ENCODE results near the gene GLIPR1.
"Not testable (repeated sequence)": the region's sequence is repeated elsewhere in the genome, so short reads cannot be mapped to it uniquely, and the experiment has no call there.

The GLIPR1 gene

DNA sequence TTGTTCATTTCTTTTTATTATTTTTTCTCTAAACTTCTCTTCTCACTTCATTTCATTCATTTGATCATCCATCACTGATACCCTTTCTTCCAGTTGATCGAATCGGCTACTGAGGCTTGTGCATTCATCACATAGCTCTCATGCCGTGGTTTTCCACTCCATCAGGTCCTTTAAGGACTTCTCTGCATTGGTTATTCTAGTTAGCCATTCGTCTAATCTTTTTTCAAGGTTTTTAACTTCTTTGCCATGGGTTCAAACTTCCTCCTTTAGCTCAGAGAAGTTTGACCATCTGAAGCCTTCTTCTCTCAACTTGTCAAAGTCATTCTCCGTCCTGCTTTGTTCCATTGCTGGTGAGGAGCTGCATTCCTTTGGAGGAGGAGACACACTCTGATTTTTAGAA lies 41.6 kb downstream of the GLIPR1 start:
- DNase-seq: not testable (repeated sequence)

DNA sequence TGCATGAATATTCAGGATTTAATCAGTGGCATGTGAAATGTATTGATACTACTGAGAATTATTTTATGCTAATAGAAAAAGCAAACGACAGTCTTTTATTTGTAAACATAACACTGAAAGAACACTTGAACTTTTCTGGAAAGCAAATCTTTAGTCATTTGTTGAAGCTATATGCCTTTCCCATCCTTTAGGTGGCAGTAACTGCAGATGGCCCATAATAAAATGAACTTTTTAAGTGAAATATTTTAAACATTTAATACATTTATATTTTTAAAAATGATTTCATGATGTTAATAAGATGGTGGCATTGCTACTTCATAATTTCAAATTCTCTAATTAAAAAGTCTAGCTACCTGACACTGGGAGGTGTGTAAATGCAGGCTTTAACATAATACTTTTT lies 44.7 kb downstream of the GLIPR1 start:
- DNase-seq: no peak

DNA sequence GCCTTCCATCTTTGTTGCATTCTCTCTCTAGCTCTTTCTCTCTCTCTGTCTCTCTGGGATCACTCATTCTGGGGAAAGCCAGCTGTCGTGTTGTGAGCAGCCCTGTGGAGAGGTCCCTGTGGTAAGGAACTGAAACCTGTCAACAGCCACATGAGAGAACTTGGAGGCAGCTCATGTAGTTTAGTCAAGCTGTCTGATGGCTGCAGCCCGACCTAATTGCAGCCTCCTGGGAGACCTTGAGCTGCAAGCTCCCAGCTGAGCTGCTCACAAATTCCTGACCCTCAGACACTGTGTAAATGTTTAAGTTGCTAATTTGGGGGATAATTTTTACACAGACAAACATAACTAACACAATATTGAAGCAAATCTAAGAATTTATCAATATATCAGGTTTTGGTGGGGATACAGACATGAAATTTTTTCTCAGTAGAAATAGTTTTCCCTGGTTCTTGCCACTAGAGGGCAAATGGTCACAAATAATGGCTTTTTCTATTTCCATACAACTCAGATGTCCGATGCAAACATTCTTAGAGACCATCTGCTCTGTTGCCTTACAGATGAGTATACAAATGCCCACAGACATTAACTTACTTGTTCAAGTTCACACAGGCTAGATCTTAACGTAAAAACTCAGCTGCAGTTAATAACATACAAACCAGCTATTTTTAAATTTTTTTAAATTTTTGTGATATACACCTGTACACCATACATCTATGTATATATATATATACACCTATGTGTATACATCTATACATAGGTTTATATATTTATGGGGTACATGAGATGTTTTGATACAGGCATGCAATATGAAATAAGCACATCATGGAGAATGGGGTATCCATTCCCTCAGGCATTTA lies 46.3 kb downstream of the GLIPR1 start:
- no peak for DNase-seq

DNA sequence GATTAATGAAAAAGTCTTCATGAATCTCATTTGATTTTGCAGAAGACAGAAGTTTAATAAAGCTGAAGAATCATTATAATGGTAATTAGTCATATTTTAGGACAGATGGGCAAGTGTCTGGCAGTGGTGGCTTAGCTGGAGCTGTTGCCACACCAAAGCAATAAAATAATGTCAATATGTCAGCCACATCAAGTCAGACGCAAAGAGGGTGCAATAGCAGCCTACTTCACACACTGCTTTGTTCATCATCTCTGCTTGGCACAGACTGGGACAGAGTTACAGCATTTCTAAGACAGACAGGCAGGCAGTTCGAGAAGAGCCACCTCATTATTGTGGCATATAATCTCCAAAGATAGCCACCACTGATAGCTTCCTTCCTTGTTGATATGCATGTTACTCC lies 47.7 kb downstream of the GLIPR1 start:
- DNase-seq: no peak

GRCh38 chr12:75528692-75529091 lies 48.1 kb downstream of the GLIPR1 start:
- no peak for DNase-seq

DNA sequence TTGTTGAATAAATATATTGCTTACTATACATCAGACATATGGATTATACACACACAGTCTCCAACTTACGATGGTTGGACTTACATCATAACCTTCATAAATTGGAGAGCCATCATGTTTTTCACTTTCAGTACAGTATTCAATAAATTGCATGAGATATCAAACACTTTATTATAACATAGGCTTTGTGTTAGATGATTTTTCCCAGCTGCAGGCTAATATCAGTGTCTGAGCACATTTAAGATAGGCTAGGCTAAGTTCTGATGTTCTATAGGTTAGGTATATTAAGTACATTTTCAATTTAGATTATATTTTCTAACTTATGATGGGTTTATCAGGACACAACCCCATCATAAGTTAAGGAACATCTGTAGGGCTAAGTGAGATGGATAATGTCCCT lies 48.8 kb downstream of the GLIPR1 start:
- no peak for DNase-seq

- no peak for DNase-seq
These were observed 49.3 kb downstream of the GLIPR1 start for GRCh38 chr12:75529826-75530225.

DNA sequence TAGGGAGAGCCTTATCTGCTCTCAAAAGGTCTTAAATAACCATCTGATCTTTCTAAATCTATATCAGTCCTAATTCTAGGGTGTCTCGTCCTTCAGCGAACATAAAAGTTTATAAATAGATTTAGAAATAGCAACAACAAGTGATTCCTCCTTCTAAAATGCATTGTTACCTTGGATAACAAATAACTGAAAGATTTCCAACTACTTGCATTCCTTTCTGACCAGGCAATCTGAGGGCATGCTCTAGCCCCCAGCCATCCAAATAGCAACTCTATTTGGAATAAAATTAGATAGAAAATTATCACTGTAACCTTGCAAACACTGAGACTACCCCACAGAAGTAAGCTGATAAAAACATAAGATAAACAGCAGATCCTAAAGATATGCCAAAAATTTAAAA lies 52.7 kb downstream of the GLIPR1 start:
- DNase-seq: no peak

GRCh38 chr12:75539889-75540288 lies 59.3 kb downstream of the GLIPR1 start:
- no peak for DNase-seq

GRCh38 chr12:75542942-75543341 lies 62.4 kb downstream of the GLIPR1 start:
- no peak for DNase-seq

- DNase-seq: no peak
These were observed 63.0 kb downstream of the GLIPR1 start for GRCh38 chr12:75543529-75543928.

GRCh38 chr12:75545636-75546035 lies 65.1 kb downstream of the GLIPR1 start:
- DNase-seq: no peak

GRCh38 chr12:75548879-75549278 lies 68.3 kb downstream of the GLIPR1 start:
- no peak for DNase-seq

DNA sequence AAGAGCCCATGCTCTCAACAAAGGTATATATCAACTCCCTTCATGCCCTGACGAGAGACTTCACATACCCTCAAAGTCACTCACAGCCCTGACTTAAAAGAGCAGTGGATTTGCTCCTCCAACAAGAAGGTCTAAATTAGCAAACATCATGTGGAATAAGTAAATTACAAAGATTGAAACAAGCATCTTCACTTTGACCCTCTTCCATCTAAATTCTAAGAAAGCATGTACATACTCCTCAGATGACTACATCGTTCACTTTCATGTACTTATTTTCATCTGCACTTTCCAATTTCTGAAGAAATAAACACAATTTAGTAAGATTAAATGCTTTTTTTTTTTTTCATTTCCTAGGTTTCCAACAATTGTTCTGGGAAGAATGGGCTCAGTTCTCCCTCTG lies 69.4 kb downstream of the GLIPR1 start:
- no peak for DNase-seq

DNA sequence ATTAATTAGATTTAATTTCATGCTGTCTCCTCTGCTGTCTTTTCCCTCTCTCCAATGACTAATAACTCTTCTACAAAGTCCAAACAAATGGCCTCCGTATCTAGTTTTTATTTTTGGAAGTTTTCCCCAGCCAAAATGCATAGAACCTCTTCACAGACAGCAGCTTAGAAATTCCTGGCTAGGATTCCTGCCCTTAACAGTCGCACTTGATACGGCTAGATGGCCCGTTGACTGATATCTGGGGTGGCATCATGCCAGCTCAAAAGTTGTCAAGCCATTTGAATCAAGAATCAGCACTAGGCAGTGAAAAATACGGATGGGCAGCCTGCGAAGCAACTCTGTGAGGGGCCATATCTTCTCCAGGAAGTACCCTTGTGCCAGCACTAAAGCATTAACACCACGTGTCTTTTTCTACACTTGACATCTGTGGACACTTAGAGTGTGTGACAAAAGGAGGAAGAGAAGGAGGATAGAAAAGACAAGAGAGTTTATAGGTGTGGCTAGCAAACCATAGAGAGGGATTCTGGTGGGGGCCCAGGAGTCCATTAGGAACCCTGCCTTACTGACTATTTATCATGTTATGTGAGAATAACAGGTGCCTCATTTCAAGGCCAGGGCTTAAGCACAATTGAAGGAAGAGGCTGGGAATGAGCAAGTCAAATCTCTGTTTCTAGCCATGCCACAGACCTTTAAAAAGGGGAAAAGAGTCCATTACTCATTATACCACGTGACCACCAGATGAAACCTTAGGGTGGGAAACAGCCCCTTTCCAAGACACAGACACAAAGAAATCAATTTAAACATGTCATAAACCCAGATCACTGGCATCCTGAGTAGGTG lies 70.1 kb downstream of the GLIPR1 start:
- no peak for DNase-seq

DNA sequence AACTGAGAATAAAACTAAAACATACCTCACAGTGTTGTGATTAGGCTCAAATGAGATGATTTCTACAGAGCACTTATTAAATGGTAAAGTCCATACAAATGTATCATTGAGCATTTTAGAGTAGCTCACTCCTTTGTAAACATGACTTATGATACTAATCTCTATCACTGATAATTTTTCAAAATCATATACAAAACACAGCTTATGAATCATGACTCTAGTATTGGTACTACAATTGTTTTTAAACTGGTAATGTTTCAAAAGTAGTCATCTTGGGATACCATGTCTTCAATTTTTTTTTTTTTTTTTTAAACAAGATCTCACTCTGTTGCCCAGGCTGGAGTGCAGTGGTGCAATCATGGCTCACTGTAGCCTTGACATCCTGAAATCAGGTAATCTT lies 70.9 kb downstream of the GLIPR1 start:
- no peak for DNase-seq

GRCh38 chr12:75553398-75553797 lies 72.8 kb downstream of the GLIPR1 start:
- DNase-seq: no peak

Data from left hindlimb (tissue), 1 donor.